ENCODE results near the gene ANGEL1. TPM values are rescaled to one million over a fixed set of nuclear protein-coding genes. Genes with fewer than 3 reads are reported as not detected.

Gene ANGEL1
- total RNA-seq, 2 donors from 2014 or later: 19.6 to 23.6 TPM

- peak overlapping the region; percentile 91 to 92 for H3K4me3 ChIP-seq
- no peaks in the 10 kb centered on the region for H3K27me3 ChIP-seq
- H3K9me3 ChIP-seq: no peaks in the 10 kb centered on the region
- H3K27ac ChIP-seq: peak overlapping the region; percentile 91 to 98
- TF ChIP-seq CTCF (IDR thresholded peaks at IDR 0.05): no peak
- H3K4me1 ChIP-seq: peaks cover 0 to 60% of the 10 kb centered on the region in 2 donors
- H3K36me3 ChIP-seq: no peaks in the 10 kb centered on the region
- DNase-seq (ENCODE audit: low spot score): no peak
Observed at GRCh38 chr14:76760331-76761135, 52.1 kb downstream of the ANGEL1 start.

GRCh38 chr14:76759589-76759988, 53.1 kb downstream of the ANGEL1 start:
- no peak for DNase-seq (ENCODE audit: low spot score)
- H3K4me1 ChIP-seq: peaks cover 0 to 53% of the 10 kb centered on the region in 2 donors
- H3K27me3 ChIP-seq: no peaks in the 10 kb centered on the region
- H3K36me3 ChIP-seq: no peaks in the 10 kb centered on the region
- TF ChIP-seq CTCF (IDR thresholded peaks at IDR 0.05): no peak
- no peak overlapping the region for H3K4me3 ChIP-seq
- H3K9me3 ChIP-seq: no peaks in the 10 kb centered on the region
- peak overlapping the region; percentile 27 to 98 for H3K27ac ChIP-seq

GRCh38 chr14:76756371-76756750, 56.3 kb downstream of the ANGEL1 start:
- Histone ChIP-seq H3K27me3 (no peaks in the 10 kb centered on the region), H3K4me3 (no peak overlapping the region), H3K27ac (peak overlapping the region; percentile 4 to 21), H3K36me3 (no peaks in the 10 kb centered on the region), H3K9me3 (no peaks in the 10 kb centered on the region), H3K4me1 (peaks cover 0 to 40% of the 10 kb centered on the region in 2 donors)
- DNase-seq (ENCODE audit: low spot score): no peak
- no peak for TF ChIP-seq CTCF (IDR thresholded peaks at IDR 0.05)

GRCh38 chr14:76755610-76756370, 56.9 kb downstream of the ANGEL1 start:
- Histone ChIP-seq H3K4me3 (no peak overlapping the region), H3K4me1 (peaks cover 0 to 36% of the 10 kb centered on the region in 2 donors), H3K27ac (peak overlapping the region; percentile 4 to 21), H3K36me3 (no peaks in the 10 kb centered on the region), H3K27me3 (no peaks in the 10 kb centered on the region), H3K9me3 (no peaks in the 10 kb centered on the region)
- TF ChIP-seq CTCF (IDR thresholded peaks at IDR 0.05): no peak
- DNase-seq (ENCODE audit: low spot score): no peak

- H3K27ac ChIP-seq: peak overlapping the region; percentile 21 to 42
- DNase-seq (ENCODE audit: low spot score): no peak
- TF ChIP-seq CTCF (IDR thresholded peaks at IDR 0.05): no peak
Observed at GRCh38 chr14:76754586-76754985, 58.1 kb downstream of the ANGEL1 start.

More at GRCh38 chr14:76754586-76754985, 58.1 kb downstream of the ANGEL1 start:
- H3K27me3 ChIP-seq: no peaks in the 10 kb centered on the region
- no peaks in the 10 kb centered on the region for H3K36me3 ChIP-seq
- H3K4me1 ChIP-seq: peaks cover 0 to 25% of the 10 kb centered on the region in 2 donors
- no peak overlapping the region for H3K4me3 ChIP-seq
- no peaks in the 10 kb centered on the region for H3K9me3 ChIP-seq

Data from right atrium auricular region (tissue), 2 donors.